Gastroesophageal sphincter (tissue), 3 donors: ENCODE results near the gene ARHGEF7.

Source experiments
- CTCF ChIP-seq, 4 experiments: fragments of 200-600 bp in 2 of 4; fragments of 450-650 bp in 2 of 4; sonication (generic) in 1 of 4; IDR thresholded peaks; one replicate each; pipeline ENCODE4 v1.5.1; 2017 to 2019; ENCODE audit warnings: antibody characterized with exemption in 4 of 4, mild to moderate bottlenecking in 2 of 4, moderate library complexity in 2 of 4
- POLR2A ChIP-seq, 2 donors: fragments of 450-650 bp; IDR thresholded peaks; one replicate each; pipeline ENCODE4 v1.6.1; 2017; ENCODE audit warnings: antibody characterized with exemption in 2 of 2, mild to moderate bottlenecking in 2 of 2, moderate library complexity in 1 of 2

- TF ChIP-seq POLR2A (IDR thresholded peaks at IDR 0.05) (no peak), CTCF (IDR thresholded peaks at IDR 0.05) (no peak)
Measured at GRCh38 chr13:111242585-111242984, 127.5 kb downstream of the ARHGEF7 start.
